K562 (cell line): ENCODE measurements around the gene DYNLT2. TPM values are rescaled to one million over a fixed set of nuclear protein-coding genes. Genes with fewer than 3 reads are reported as not detected.

Experiments used
- ATAC-seq: fragments of 200-7000 bp; cut with Tn5 transposase; 3 replicates; pipeline ENCODE4 v1.9.1; 2020; ENCODE audit warnings: moderate library complexity
- Bru-seq: library from RNA; stranded (reverse); fragments of 400-500 nt; gene quantifications from one replicate; lab custom pipeline; 2021; lab: Mats Ljungman, UMichigan
- BruChase-seq, 2 experiments: library from RNA; stranded (reverse); fragments of 400-500 nt; gene quantifications; one replicate each; lab custom pipeline; 2021; lab: Mats Ljungman, UMichigan
- BruUV-seq: library from RNA; stranded (reverse); fragments of 400-500 nt; replicated peaks from 2 replicates; lab custom pipeline; 2021; lab: Mats Ljungman, UMichigan
- CTCF ChIA-PET: fragments of 300-600 bp; formaldehyde crosslinking; extraction: SDS; loops from one replicate; lab custom pipeline; 2021; ENCODE audit warnings: low intra/inter-chr PET ratio; lab: Yijun Ruan, JAX
- POLR2A ChIA-PET: fragments of 300-600, 350-650 bp; sonication (Branson Sonifier 250); formaldehyde crosslinking; extraction: SDS; loops from one replicate; lab custom pipeline; 2021; ENCODE audit warnings: antibody characterized with exemption, inconsistent platforms; lab: Yijun Ruan, JAX
- DNase-seq, 4 experiments: peaks; one replicate each; pipeline versions ENCODE4 v3.0.0 to v3.0.0-alpha.2; 2011 to 2018; ENCODE audit warnings: low spot score in 3 of 4, mixed read lengths in 3 of 4; ENCODE audit errors: extremely low read depth in 1 of 4
- FAIRE-seq: peaks from 2 replicates; lab custom pipeline; 2011; peaks lifted over from hg19 to GRCh38; lab: Jason Lieb, UNC
- H2AFZ ChIP-seq: 2 replicates; pipeline ENCODE4 v1.6.0; 2011; ENCODE audit warnings: low read depth, low read length, control low read depth, inconsistent platforms
- H3K27ac ChIP-seq: fragments of 200-600 bp; 3 replicates; pipeline ENCODE4 v1.8.0; 2011; ENCODE audit warnings: low read depth, mild to moderate bottlenecking, control low read depth, inconsistent platforms, low read length, moderate library complexity, mixed read lengths; ENCODE audit errors: extremely low read depth
- H3K27me3 ChIP-seq, 2 experiments: fragments of 300-600 bp in 1 of 2; 2 replicates in 1 of 2; 3 replicates in 1 of 2; pipeline versions ENCODE4 v1.6.0 to v1.8.0; 2011; ENCODE audit warnings: inconsistent platforms in 2 of 2, low read length in 2 of 2, mild to moderate bottlenecking in 1 of 2, mixed read lengths in 1 of 2, moderate library complexity in 1 of 2; ENCODE audit not compliant: control insufficient read depth in 2 of 2, insufficient read depth in 2 of 2
- H3K36me3 ChIP-seq: fragments of 300-600 bp; 3 replicates; pipeline ENCODE4 v1.8.0; 2011; ENCODE audit warnings: mild to moderate bottlenecking, low read length, inconsistent platforms; ENCODE audit not compliant: control insufficient read depth, insufficient read depth
- H3K4me1 ChIP-seq, 2 experiments: fragments of 200-600 bp in 1 of 2; replicated peaks in 1 of 2; 2 replicates in 1 of 2; 3 replicates in 1 of 2; pipeline versions ENCODE4 v1.5.1 to v1.8.0; 2011; ENCODE audit warnings: inconsistent platforms in 2 of 2, low read length in 2 of 2, mild to moderate bottlenecking in 1 of 2, mixed read lengths in 1 of 2, moderate library complexity in 1 of 2; ENCODE audit not compliant: control insufficient read depth in 2 of 2, insufficient read depth in 2 of 2
- H3K4me2 ChIP-seq: 2 replicates; pipeline ENCODE4 v1.6.1; 2011; ENCODE audit warnings: low read length, control low read depth, inconsistent platforms, mixed read lengths; ENCODE audit not compliant: insufficient read depth
- H3K4me3 ChIP-seq: fragments of 200-600 bp; sonication (generic), shearing (Covaris generic); 2 replicates; pipeline ENCODE4 v1.5.1; 2016; ENCODE audit warnings: control low read depth, inconsistent platforms
- H3K79me2 ChIP-seq: fragments of 200-600 bp; 3 replicates; pipeline ENCODE4 v1.8.0; 2011; ENCODE audit warnings: low read length, inconsistent platforms; ENCODE audit not compliant: control insufficient read depth, insufficient read depth
- H3K9ac ChIP-seq, 2 experiments: 2 replicates each; pipeline versions ENCODE4 v1.6.0 to v1.6.1; 2011; ENCODE audit warnings: low read depth in 2 of 2, low read length in 2 of 2, control low read depth in 1 of 2, inconsistent platforms in 1 of 2, mild to moderate bottlenecking in 1 of 2, mixed read lengths in 1 of 2; ENCODE audit not compliant: insufficient read depth in 1 of 2
- H3K9me1 ChIP-seq: one replicate; pipeline ENCODE4 v1.6.0; 2011; ENCODE audit warnings: inconsistent platforms, mild to moderate bottlenecking, low read length, moderate library complexity; ENCODE audit not compliant: control insufficient read depth, insufficient read depth
- H3K9me3 ChIP-seq: replicated peaks from 2 replicates; pipeline ENCODE4 v1.5.1; 2011; ENCODE audit warnings: low read depth, low read length, inconsistent platforms; ENCODE audit not compliant: control insufficient read depth, insufficient read depth
- H4K20me1 ChIP-seq: replicated peaks from 2 replicates; pipeline ENCODE4 v1.6.1; 2011; ENCODE audit warnings: low read length, inconsistent platforms, mixed read lengths; ENCODE audit not compliant: control insufficient read depth, insufficient read depth
- CREB3L1 ChIP-seq: fragments of 450-650 bp; IDR thresholded peaks from 2 replicates; pipeline ENCODE4 v1.6.1; 2014; ENCODE audit warnings: low read depth, mild to moderate bottlenecking, moderate library complexity, borderline replicate concordance
- GABPB2 ChIP-seq: fragments of 250-450 bp; sonication (Bioruptor Pico); conservative IDR thresholded peaks from 2 replicates; pipeline ENCODE4 v1.5.1; 2021; ENCODE audit warnings: mild to moderate bottlenecking
- MAZ ChIP-seq, 2 experiments: fragments of 450-650 bp in 1 of 2; sonication (generic) in 1 of 2; formaldehyde crosslinking; IDR thresholded peaks in 1 of 2; conservative IDR thresholded peaks in 1 of 2; 2 replicates each; pipeline versions ENCODE4 v1.4.0 to v1.5.0; 2020; ENCODE audit warnings: mild to moderate bottlenecking in 1 of 2, missing genetic modification reagents in 1 of 2
- RAD51 ChIP-seq: fragments of 450-650 bp; IDR thresholded peaks from 2 replicates; pipeline ENCODE4 v1.7.1; 2016; ENCODE audit warnings: low read depth, mild to moderate bottlenecking, borderline replicate concordance
- RBM22 ChIP-seq: fragments of 200-400 bp; formaldehyde crosslinking; IDR thresholded peaks from 2 replicates; pipeline ENCODE4 v1.6.1; 2018; ENCODE audit warnings: low read length, low read depth; ENCODE audit not compliant: poor library complexity, severe bottlenecking
- SOX6 ChIP-seq: fragments of 450-650 bp; IDR thresholded peaks from 2 replicates; pipeline ENCODE4 v1.6.1; 2014; ENCODE audit warnings: mild to moderate bottlenecking
- TFAM ChIP-seq: fragments of 250-450 bp; sonication (Bioruptor Pico); conservative IDR thresholded peaks from 2 replicates; pipeline ENCODE4 v1.5.0; 2021; ENCODE audit warnings: mild to moderate bottlenecking, moderate library complexity
- TFAP4 ChIP-seq: sonication (generic); formaldehyde crosslinking; IDR thresholded peaks from 2 replicates; pipeline ENCODE4 v1.8.0; 2022; ENCODE audit warnings: missing genetic modification reagents, mild to moderate bottlenecking, moderate library complexity, borderline replicate concordance
- ZNF436 ChIP-seq: fragments of 250-450, 450-650 bp; sonication (Bioruptor Pico); formaldehyde crosslinking; IDR thresholded peaks from 2 replicates; pipeline ENCODE4 v1.7.0; 2020; ENCODE audit warnings: mild to moderate bottlenecking
- ZNF449 ChIP-seq: fragments of 250-450 bp; sonication (Bioruptor Pico); IDR thresholded peaks from 2 replicates; pipeline ENCODE4 v1.8.0; 2022; ENCODE audit warnings: moderate library complexity, mild to moderate bottlenecking, inconsistent platforms
- ZSCAN32 ChIP-seq: fragments of 450-650 bp; formaldehyde crosslinking; IDR thresholded peaks from 2 replicates; pipeline ENCODE4 v1.4.0; 2020; ENCODE audit warnings: mild to moderate bottlenecking, moderate library complexity
- WGBS: fragments of 100-300 bp; shearing (Covaris generic); methylation state at CpG from one replicate; pipeline ENCODE4 v1.1.6; 2016; ENCODE audit warnings: low coverage, mixed read lengths; ENCODE audit not compliant: insufficient coverage; ENCODE audit errors: missing lambda C conversion rate; 5-methylcytosine and 5-hydroxymethylcytosine counted together
- in situ Hi-C: fragments of 300-500 bp; cut with MboI; formaldehyde crosslinking; loops from 4 replicates; pipeline ENCODE4 v1.15.0; 2018; ENCODE audit warnings: inconsistent platforms, mixed read lengths
- intact Hi-C: fragments of 100-400 bp; cut with micrococcal nuclease; formaldehyde crosslinking; loops from 2 replicates; pipeline ENCODE4 v1.14.2; 2022
- long read RNA-seq, 3 experiments: library from polyadenylated mRNA in 2 of 3; library from RNA in 1 of 3; unstranded in 2 of 3; stranded (forward) in 1 of 3; transcript quantifications; one replicate each; pipeline ENCODE4 v2.0.0, GENCODE V29; 2019 to 2022
- polyA minus RNA-seq, 3 experiments: library from RNA; depleted of rRNA, polyadenylated mRNA; stranded (reverse); fragments of >200 nt; gene quantifications; 2 replicates each; pipeline ENCODE4 v1.2.3, GENCODE V29; 2011
- polyA plus RNA-seq, 8 experiments: library from polyadenylated mRNA; depleted of rRNA in 4 of 8; stranded (reverse) in 5 of 8; unstranded in 3 of 8; fragments of >200 nt; fragmentation: Nextera tagmentation in 2 of 8; fragmentation: Illumina TruSeq in 1 of 8; extraction: Ambion mirVana in 2 of 8; extraction: Trizol in 1 of 8; gene quantifications; 2 replicates each; pipeline versions ENCODE4 v1.2.1 to v1.2.3, GENCODE V29; 2011 to 2014; ENCODE audit warnings: inconsistent platforms in 1 of 8, missing spikeins in 1 of 8
- total RNA-seq, 7 experiments: library from RNA; depleted of rRNA in 6 of 7; stranded (reverse); fragments of >200 nt in 6 of 7; fragmentation: Illumina TruSeq in 2 of 7; extraction: Trizol in 2 of 7; gene quantifications; 2 replicates each; pipeline versions ENCODE4 v1.2.1 to v1.2.3, GENCODE V29; 2011 to 2021; ENCODE audit warnings: low replicate concordance in 1 of 7

DYNLT2 gene
- total RNA-seq (2011; cell fraction: chromatin; rRNA removed; ENCODE audit: low replicate concordance) = 3.7 and 10.2 TPM in 2 replicates
- 4.9 and 5.0 TPM in 2 replicates for total RNA-seq (2011; cell fraction: nucleolus; rRNA removed)
- 8.4 and 14.4 TPM in 2 replicates for total RNA-seq (2011; cell fraction: nucleoplasm; rRNA removed)
- total RNA-seq (2014; rRNA removed) (4.8 and 6.9 TPM in 2 replicates), total RNA-seq (2014; rRNA removed; fragmentation: Illumina TruSeq; extraction: Trizol) (6.3 and 7.1 TPM in 2 replicates), total RNA-seq (2015; rRNA removed; fragmentation: Illumina TruSeq; extraction: Trizol) (9.1 and 10.2 TPM in 2 replicates), total RNA-seq (2021) (3.7 and 4.6 TPM in 2 replicates), polyA plus RNA-seq (2011; rRNA removed) (11.8 and 12.6 TPM in 2 replicates), polyA plus RNA-seq (2014; fragmentation: Illumina TruSeq; extraction: Trizol) (6.0 and 6.2 TPM in 2 replicates), polyA plus RNA-seq (2014; fragmentation: Nextera tagmentation; extraction: Ambion mirVana) (1 to 10 TPM; 2.0 to 2.5 TPM), polyA plus RNA-seq (2014; rRNA removed) (7.2 and 12.8 TPM in 2 replicates), polyA minus RNA-seq (2011; rRNA and poly(A)+ RNA removed) (2.4 and 3.8 TPM in 2 replicates), Bru-seq, nascent RNA (percentile 89 among the genes with signal in this experiment), BruChase-seq, experiment 1, labeled RNA remaining after a 2-hour chase (percentile 74 among the genes with signal in this experiment), BruChase-seq, experiment 2, labeled RNA remaining after a 6-hour chase (percentile 75 among the genes with signal in this experiment)
- polyA plus RNA-seq (2011; cell fraction: cytosol; rRNA removed) = 3.5 and 5.8 TPM in 2 replicates
- polyA plus RNA-seq (2011; cell fraction: nucleus; rRNA removed) = 5.3 and 6.8 TPM in 2 replicates
- 4.2 and 7.7 TPM in 2 replicates for polyA plus RNA-seq (2012)
- 0.64 and 0.95 TPM in 2 replicates for polyA minus RNA-seq (2011; cell fraction: cytosol; rRNA and poly(A)+ RNA removed)
- 4.8 and 9.9 TPM in 2 replicates for polyA minus RNA-seq (2011; cell fraction: nucleus; rRNA and poly(A)+ RNA removed)
- long read RNA-seq, experiment 1, transcript TCTE3-202 (1 exons, 2,078 nt) = major isoform, 11 of 11 reads
- long read RNA-seq, experiment 1, partial matches to known transcripts = 0 of 11 reads
- long read RNA-seq, experiment 1, other reads (novel, unspliced or antisense) = 0 of 11 reads
- long read RNA-seq, experiment 2, partial matches to known transcripts = 0 of 2 reads
- long read RNA-seq, experiment 2, other reads (novel, unspliced or antisense) = 0 of 2 reads
- long read RNA-seq, experiment 3, transcript TCTE3-202 (1 exons, 2,078 nt) = major isoform, 7 of 7 reads
- long read RNA-seq, experiment 3, partial matches to known transcripts = 0 of 7 reads
- long read RNA-seq, experiment 3, other reads (novel, unspliced or antisense) = 0 of 7 reads

- H3K27me3 ChIP-seq = no peaks in the 10 kb centered on the region
- peaks cover 34% of the 10 kb centered on the region for H3K79me2 ChIP-seq
- ATAC-seq (peak; percentile 93), DNase-seq (peak; percentile 96 to 99 (median 97)), FAIRE-seq (peak; percentile 69)
- peak within 1 kb of the TSS; percentile 89 for H3K27ac ChIP-seq
- H3K36me3 ChIP-seq = peaks cover 12% of the 10 kb centered on the region; the same call in 2 of the 3 replicates
- intact Hi-C loops (loop anchor here (1.0 kb wide), 3 partner anchors 26 to 802 kb away; partner anchors contain the start of genes C6orf120, PSMB1 and WDR27), in situ Hi-C loops (no loop called here)
- no TSS peak for BruUV-seq
- CTCF ChIA-PET = interaction anchor here (1.0 kb wide), 1 partner anchor 28 kb away, joined by 4 read pairs; no protein-coding TSS in a partner anchor
- peaks cover 9 to 16% of the 10 kb centered on the region in 2 experiments for H3K4me1 ChIP-seq
- under 1% methylated on average over 90 of the region's 90 CpGs for WGBS
- peak within 1 kb of the TSS; percentile 94 for H2AFZ ChIP-seq
- peak within 1 kb of the TSS; percentile 99 for H3K4me2 ChIP-seq
- H4K20me1 ChIP-seq = no peaks in the 10 kb centered on the region
- H3K9me3 ChIP-seq = no peaks in the 10 kb centered on the region
- no peaks in the 10 kb centered on the region for H3K9me1 ChIP-seq
- peak within 1 kb of the TSS; percentile 64 for H3K4me3 ChIP-seq
- peak within 1 kb of the TSS; percentile 95 to 99 for H3K9ac ChIP-seq
- POLR2A ChIA-PET = interaction anchor here (0.6 to 5.0 kb wide), 15 partner anchors 10 to 70 kb away, joined by 3 to 27 read pairs (median 6); no protein-coding TSS in a partner anchor
- TF ChIP-seq ZNF436 (CRISPR knock-in tag) (no peak), CREB3L1 (peak; percentile 81), GABPB2 (CRISPR knock-in tag) (no peak), ZSCAN32 (CRISPR knock-in tag) (no peak), TFAM (CRISPR knock-in tag) (no peak), MAZ (CRISPR knock-in tag; conservative IDR thresholded peaks at IDR 0.05 in 1 of 2, IDR thresholded peaks at IDR 0.05 in 1 of 2) (peak; percentile 93 to 94), TFAP4 (peak; percentile 91), RAD51 (no peak), SOX6 (peak; percentile 82), RBM22 (peak; percentile 83), ZNF449 (CRISPR knock-in tag) (no peak)
Observed at GRCh38 chr6:169751242-169752073, at the start of gene DYNLT2, which contains the start of gene ERMARD. Gene DYNLT2 (minus strand): TSS chr6:169751572. CDS start chr6:169751458, 114 bp downstream. Gene ERMARD (plus strand): TSS chr6:169751622. CDS start chr6:169751658, 36 bp downstream.
